ENCODE results near the gene NEK8.
"Not testable (repeated sequence)": the region's sequence is repeated elsewhere in the genome, so short reads cannot be mapped to it uniquely, and the experiment has no call there.

The NEK8 gene

DNA sequence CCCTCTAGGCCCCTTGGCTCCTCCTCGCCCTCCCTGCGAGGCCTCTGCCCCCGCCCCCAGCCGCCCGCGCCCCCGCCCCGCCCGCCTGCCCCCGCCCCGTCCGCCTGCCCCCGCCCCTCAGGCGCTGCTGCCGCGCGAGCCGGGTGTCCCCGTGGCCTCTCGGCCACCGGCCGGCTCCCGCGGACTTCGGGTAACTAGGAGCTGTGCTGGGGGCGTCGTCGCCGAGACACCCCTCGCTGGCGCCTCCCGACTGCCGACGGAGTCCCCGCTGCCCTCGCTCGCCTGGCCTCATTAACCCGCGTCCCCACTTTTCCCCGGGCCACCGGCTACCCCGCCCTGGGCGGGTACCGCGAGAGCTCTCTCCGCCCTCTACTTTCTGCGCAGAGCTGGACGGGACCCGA is 2.4 kb upstream of the NEK8 start, which contains the start of gene TLCD1:
TSS of gene TLCD1 (minus strand) at position 8 of the 401 bp plus-strand sequence. CDS start 136 bp downstream, outside the sequence.
- peak; percentile 80 for DNase-seq

GRCh38 chr17:28726627-28727491 is 1.7 kb upstream of the NEK8 start:
- DNase-seq = peak; percentile 96

GRCh38 chr17:28729950-28730330 is 1.4 kb downstream of the NEK8 start:
- DNase-seq = no peak

GRCh38 chr17:28733346-28733745 is 4.8 kb downstream of the NEK8 start:
- DNase-seq = no peak

- DNase-seq = no peak
Measured at GRCh38 chr17:28734712-28735241, 6.2 kb downstream of the NEK8 start.

DNA sequence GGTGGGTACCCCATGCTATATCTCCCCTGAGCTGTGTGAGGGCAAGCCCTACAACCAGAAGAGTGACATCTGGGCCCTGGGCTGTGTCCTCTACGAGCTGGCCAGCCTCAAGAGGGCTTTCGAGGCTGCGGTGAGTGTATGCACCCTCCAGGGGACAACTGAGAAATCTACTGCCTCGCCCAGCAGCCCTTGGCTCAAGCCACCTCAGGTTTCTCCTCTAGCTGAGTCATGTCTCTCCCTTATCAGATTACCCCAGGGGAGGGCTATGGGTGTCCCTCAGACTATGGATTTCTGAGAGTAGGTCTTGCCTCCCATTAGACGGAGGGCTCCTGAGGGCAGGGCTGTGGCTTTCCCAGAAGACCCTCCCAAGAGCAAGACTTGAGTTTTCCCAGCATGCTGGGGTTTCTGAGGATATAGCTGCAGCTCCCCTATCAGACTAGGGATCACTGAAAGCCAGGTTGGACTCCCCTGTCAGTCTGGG is 6.7 kb downstream of the NEK8 start:
- no peak for DNase-seq

GRCh38 chr17:28735913-28736769 is 7.6 kb downstream of the NEK8 start:
- not testable (repeated sequence) for DNase-seq

DNA sequence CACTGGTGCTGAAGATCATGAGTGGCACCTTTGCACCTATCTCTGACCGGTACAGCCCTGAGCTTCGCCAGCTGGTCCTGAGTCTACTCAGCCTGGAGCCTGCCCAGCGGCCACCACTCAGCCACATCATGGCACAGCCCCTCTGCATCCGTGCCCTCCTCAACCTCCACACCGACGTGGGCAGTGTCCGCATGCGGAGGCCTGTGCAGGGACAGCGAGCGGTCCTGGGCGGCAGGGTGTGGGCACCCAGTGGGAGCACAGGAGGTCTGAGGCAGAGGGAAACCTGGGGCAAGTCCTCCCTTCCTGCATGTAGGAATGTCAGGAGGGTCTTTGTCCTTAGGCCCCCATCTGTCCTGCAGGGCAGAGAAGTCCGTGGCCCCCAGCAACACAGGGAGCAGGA is 8.7 kb downstream of the NEK8 start:
- DNase-seq = no peak

DNA sequence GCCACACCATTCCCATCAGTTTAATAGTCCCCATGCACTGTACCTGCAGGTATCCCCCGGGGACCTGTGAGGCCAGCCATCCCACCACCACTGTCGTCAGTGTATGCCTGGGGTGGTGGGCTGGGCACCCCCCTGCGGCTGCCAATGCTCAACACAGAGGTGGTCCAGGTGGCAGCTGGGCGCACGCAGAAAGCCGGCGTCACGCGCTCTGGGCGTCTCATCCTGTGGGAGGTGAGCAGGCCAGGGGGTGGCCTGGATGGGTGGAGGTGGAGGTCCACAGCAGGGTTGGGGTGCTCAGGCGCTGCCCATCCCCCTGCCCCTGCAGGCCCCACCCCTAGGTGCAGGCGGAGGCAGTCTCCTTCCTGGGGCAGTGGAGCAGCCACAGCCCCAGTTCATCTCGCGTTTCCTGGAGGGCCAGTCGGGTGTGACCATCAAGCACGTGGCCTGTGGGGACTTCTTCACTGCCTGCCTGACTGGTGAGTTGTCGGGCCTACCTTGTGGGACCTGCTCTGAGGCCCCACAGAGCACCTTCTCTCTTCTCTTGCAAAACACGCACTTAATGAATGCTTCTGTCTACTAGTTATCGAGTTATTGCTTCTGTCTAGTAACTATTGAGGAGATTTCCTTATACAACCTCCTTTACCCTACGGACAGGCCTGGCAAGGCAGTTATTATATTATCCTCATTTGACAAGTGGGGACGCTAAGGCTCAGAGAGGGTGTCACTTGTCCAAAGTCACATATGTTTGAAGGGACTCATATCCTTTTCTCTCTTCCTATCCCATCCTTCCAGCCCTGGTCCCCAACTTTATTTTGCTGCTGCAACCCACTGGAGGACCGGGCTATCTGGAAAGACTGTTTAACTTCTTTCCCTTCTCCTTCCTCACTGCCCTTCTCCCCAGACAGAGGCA is 9.4 kb downstream of the NEK8 start:
- DNase-seq = no peak

DNA sequence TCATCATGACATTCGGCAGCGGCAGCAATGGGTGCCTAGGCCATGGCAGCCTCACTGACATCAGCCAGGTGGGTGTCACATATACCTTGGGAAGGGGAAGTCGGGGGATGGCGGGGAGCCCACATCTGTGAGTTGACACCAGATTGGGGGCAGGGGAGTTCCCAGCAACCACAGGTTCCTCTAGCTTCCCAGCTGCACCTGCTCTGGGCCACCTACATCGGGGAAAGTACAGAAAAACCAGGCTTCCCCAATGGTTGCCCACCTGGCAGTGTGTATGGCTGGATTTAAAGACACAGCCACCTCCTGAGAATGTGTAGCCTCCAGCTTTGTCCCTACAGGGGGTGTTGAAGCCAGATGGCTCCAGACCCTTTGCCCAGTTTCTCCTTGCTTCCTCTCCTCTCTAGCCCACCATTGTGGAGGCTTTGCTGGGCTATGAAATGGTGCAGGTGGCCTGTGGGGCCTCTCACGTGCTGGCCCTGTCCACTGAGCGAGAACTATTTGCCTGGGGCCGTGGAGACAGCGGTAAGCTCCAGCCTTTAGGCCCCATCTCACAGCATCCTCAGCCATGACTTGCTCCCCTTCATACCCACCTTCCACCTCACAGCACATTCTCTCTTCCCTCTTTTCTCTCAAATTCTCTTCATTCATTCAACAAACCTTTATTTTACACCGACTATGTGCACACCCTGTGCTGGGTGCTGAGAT is 10.2 kb downstream of the NEK8 start:
- DNase-seq = no peak

- DNase-seq = no peak
Measured at GRCh38 chr17:28740406-28741357, 12.1 kb downstream of the NEK8 start.

- no peak for DNase-seq
Measured at GRCh38 chr17:28741358-28742349, 13.1 kb downstream of the NEK8 start.

DNA sequence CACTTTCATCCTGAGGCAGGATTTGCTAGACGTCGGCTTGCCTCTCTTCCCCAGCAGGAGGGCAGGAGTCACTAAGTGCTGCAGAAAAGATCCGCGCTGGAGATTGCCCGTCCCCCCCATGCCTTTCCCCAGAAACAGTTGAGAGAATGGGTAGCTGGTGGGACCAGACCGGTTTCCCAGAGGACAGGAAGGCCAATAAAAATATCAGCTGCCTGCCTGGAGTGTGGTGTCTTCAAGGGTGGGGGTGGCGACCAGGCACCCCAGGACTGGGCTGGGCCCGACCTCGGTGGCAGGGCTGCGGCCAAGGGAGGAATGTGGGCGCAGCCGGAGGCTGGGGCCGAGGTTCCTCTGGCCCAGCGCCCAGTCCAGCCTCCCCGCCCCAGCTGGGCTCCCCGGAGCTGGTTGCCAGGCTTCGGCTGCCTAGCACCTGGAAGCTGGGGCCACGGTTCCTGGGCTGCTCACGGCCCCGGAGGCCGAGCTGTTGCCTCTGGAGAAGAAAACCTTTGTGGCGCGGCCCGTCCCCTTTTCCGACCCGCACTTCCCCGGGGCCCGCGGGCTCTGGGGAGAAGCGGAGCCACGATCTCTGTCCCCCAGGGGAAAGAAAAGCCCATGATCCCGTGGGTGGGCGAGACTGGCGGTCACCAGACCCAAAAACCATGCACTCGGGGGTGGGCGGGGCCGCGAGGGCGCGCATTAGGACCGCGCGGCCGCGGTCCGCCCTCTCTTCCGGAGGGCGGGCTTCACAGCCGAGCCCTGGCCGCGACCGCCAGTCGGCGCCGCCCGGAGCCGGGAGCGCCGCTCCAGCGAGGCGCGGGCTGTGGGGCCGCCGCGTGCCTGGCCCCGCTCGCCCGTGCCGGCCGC is 14.9 kb downstream of the NEK8 start, which contains the start of gene TRAF4:
TSS of gene TRAF4 (plus strand) at position 769 of the 861 bp plus-strand sequence. CDS start 102 bp downstream, outside the sequence.
- peak; percentile 77 for DNase-seq

DNA sequence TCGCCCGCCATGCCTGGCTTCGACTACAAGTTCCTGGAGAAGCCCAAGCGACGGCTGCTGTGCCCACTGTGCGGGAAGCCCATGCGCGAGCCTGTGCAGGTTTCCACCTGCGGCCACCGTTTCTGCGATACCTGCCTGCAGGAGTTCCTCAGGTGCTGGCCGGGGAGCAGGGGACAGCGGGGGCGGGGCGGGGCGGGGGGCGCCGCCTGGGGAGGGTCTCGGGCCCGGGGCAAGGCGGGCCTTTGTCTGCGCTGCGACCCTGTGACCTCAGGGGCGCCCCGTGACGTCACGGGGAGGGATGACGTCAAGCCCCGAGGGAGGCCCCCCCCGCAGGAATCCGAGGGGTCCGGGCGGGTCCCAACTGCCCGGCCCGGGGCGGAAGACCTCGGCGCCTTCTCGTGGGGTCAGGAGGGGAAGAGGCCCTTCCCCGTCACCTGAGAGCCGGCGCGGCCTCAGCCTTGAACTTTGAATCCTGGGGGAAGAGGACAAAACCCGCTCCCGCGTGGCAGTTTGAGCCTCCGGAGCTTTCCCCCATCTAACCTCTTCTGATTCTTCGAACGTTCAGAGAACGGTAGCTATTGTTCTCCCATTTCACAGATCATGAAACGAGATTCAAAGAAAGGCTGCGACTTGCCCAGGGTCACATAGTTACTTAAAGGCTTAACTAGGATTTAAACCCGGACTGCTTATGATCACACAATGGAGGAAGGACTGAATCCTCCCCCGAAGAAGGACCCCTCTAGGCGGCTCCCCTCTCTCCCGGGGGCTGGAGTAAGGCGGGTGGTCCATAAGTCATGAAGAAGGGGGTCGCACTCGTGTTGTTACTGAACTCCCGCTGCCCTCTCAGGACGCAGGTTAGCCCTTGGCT is 15.8 kb downstream of the NEK8 start:
- peak; percentile 70 for DNase-seq

DNA sequence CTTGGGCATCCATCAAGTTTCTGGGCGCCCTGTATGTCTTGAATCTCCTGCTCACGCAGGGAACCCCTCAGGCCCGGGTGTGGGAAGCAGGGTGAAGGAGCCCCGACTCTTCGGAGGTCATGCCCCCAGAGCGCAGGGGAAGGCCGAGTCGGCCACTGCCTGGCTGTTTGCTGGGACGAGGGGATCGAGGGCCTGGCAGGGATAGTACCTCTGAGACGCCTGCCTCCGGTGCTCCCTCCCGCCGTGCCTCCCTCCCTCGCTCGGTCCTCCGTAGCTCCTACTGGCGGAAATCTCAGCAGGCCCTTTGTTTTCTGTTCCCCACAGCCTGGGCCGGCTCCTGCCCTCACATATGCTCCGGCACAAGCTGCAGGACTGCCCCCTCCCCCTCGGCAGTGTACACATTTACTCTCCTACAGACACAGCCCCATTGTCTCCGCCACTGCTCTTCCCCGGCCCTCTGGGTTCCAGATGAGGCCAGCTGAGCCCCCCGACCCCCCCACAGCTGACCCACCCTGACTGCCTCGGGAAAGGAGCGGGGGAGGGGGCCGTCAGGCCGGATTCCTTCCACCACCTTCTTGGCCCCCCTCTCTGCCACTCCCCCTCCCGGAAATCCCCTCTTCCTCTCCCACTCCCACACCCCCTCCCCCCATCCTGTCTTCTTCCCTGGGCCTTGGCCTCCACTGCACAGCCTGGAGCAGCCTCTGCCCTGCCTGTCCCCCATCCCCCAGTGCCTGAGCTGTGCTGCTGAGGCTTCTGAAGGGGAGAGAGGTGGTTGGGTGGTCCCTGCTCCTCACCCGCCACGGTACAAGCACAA is 16.6 kb downstream of the NEK8 start:
- DNase-seq = no peak
